Stimulated activated CD4-positive, alpha-beta T cell treated with anti-CD3 and anti-CD28 coated beads, Interleukin-4, amount 100 ng/mL, for 48 hours (primary cell): Measurements from ENCODE around the gene MGME1.
"Not testable (repeated sequence)": the region's sequence is repeated elsewhere in the genome, so short reads cannot be mapped to it uniquely, and the experiment has no call there.

ENCODE experiments used
- DNase-seq, 2 donors: peaks; one replicate each; pipeline ENCODE4 v3.0.0-alpha.2; 2020; ENCODE audit warnings: low read depth in 2 of 2

MGME1 gene

DNA sequence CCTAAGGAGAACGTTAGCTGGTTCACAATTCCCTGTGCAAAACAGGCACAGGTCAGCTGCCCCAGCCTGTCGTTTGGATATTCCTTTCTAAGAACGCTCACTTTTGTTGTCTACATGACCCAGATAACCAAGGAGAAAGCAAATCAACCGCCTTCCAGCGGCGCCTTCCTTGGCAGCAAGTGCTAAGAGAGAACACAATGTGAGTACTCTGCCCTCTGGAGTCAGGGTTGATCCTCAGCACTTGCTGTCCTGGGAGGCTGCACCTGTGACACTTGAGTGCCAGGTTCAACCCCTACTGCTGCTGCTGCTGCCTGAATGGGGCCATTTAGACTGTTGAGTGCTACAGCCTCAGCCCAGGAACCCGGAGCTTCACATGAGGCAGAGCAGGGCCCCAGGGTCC lies 52.1 kb downstream of the MGME1 start:
- DNase-seq = no peak

DNA sequence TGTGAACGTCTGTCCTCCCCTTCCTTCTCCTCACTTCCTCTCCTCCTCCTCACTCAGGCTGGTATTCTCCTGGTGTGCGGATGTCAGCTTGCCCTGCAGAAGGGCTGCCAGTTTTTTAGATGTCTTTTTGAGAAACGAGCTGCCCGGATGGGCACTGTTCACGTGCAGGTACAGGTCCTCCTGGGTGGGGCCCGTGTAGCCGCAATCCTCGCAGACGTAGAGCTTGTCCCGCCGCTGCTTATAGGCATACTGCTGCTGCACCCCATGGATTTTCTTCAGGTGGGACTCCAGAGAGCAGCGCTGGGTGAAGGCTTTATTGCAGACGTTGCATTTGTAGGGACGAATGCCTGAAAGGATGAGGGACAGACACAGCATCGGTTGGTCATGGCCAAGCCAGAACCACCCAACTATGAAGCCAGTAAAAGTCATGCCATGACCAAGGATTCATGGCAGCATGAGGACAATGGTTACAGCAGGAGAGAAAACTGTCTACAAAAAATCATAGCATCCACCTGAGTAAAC lies 55.8 kb downstream of the MGME1 start:
- no peak for DNase-seq

DNA sequence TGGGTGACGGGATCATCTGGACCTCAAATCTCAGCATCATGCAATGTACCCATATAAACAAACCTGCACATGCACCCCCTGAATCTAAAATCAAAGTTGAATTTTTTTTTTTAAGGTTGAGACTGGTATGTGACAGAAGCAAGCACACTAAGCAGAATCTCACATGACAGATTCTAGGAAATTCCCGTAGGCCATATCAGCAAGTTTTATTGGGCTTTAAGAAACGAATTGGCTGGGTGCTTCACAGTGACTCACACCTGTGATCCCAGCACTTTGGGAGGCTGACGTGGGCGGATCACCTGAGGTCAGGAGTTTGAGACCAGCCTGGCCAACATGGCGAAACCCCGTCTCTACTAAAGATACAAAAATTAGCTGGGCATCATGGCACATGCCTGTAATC lies 58.2 kb downstream of the MGME1 start:
- DNase-seq = not testable (repeated sequence)

DNA sequence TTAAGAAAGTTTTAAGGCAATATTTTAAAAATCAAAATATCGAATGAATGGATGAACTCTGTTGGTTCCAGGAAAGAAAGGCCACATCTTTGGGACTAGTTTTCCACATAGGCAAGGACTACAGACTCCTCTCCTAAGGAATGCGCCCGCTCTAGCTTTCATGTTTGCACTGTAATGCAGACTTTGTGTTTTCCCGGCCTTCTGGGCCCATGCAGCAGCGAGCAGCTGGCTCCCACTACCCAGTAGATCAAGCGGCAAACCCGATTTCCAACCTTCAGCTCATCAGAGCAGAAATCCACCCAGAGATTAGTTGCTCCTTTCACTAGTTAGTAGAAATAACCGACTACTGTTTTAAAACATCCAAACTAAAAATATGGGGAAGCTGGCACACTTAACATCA lies 61.2 kb downstream of the MGME1 start:
- DNase-seq = no peak

DNA sequence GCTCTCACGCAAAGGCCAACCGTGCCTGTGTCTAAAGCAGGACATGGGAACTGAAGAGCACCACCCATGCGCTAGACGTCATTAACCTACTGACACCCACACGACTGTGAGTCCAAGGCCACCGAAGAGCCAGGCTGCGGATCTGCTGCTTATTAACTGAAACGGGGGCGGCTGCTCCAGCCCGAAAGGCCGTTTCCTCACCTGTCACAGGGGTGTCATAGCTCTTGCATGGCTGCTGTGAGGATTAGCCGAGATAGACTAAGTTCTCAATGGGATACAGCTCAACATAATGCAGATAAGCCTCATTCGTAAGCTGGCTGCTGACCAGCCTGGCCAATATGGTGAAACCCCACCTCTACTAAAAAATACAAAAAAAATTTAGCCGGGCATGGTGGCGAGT lies 62.2 kb downstream of the MGME1 start:
- no peak for DNase-seq

DNA sequence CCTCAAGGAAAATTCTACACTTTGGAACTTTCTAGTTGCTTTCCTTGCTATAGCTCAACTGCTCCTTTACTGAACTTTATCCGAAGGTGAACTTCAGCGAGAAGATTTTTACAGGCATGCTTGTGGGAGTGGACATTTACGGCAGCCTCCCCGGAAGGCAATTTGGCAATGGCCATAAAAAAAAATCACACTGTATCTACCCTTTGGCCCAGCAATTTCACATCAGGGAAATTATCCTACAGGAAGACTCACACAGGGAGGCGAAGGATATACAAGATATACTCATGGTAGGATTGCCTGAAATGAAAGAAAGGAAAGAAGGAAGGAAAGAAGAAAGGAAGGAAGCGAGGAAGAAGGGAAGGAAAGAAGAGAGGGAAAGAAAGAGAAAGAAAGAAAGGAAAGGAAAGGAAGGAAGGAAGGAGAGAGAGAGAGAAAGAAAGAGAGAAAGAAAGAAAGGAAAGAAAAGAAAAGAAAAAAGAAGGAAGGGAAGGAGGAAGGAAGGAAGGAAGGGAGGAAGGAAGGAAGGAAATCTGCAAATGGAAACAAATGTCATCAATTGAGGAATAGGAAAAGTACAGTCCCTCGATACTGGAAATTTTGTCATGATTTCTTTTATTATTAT lies 63.2 kb downstream of the MGME1 start:
- DNase-seq = no peak

DNA sequence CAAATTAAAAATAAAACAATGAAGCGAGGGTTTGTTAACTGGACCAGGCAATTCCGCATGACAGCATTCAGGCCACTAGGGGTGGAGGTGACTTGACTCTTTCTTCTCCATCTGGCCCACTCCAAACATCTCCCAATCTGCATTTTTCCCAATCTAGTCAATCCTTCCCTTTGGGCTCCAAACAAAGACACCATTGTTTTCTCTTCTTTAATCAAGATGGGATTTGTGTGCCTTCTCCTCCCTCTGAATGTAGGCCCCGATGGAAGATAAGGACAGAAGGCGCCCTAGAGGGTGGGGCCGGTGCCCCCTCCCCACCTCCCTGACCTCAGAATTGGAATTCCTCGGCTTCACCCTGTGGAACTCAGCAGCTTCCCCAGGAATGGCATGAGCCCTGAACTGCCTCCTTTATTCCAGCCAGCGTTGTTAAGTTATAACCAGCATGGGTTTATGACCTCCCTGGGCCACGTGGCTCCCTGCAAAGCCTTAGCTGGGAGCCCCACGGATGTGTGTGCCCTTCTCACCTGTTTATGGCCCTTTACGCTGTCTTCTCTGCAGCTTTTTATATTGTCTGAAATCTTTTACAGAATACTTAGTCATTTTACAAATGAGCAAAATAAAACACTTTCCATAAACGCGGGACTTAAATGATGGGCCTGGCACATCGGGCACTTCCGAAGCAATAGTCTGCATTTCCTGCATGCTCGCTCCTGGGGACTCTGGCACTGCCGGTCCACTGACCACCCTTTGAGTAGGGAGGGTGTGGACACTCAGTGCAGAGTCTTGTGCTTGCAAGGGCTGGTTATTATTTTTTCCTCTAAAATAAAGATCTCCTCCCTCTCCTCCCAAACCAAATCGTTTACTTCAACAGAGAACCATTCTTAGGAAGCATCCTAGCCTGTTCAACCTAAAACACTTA lies 64.4 kb downstream of the MGME1 start:
- no peak for DNase-seq

DNA sequence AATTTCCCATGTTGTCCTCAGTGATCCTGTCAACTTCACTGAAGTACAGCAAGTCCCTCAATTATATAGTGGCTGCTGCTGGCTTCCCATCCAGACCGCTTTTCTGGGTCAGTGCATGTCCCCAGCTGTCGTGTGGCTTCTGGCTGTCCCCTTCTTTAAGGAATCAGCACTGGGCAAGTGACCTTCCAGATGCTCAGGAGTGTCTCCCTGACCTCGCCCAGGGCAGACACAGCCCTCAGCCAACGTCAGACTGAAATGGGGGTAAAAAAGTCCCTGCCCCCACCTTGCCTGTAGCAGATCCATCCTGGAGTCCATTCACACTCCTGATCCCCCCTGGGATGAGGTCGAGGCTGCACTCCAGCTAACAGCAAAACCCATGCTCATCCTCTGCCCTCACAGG lies 65.2 kb downstream of the MGME1 start:
- no peak for DNase-seq

DNA sequence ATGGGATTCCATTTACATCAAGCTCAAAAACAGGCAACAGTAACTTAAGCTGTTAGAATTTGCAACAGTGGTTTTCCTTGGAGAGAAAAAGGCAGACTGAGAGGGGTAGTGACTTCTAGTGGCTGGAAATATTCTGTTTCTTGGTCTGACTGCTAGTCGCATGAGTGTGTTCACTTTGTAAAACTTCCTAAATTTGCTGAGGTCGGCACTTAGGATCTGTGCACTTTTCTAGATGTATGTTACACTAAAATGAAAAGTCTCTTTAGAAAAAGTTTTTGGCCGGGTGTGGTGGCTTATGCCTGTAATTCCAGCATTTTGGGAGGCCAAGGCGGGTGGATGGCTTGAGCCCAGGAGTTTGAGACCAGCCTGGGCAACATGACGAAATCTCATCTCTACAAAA lies 70.2 kb downstream of the MGME1 start:
- DNase-seq = no peak
